Activated CD4-positive, alpha-beta T cell treated with anti-CD3 and anti-CD28 coated beads, Interleukin-2, amount 10 ng/mL, durations not matched to agents 24 days and 14 days (primary cell): Measurements from ENCODE around the gene CLIC3. TPM values are rescaled to one million over a fixed set of nuclear protein-coding genes. Genes with fewer than 3 reads are reported as not detected.

Experiments
- DNase-seq: peaks from one replicate; pipeline ENCODE4 v3.0.0; 2022
- H3K27ac Mint-ChIP-seq: one replicate; pipeline ENCODE4 v1.8.0; 2022; ENCODE audit warnings: mild to moderate bottlenecking, mixed read lengths
- H3K27me3 Mint-ChIP-seq: one replicate; pipeline ENCODE4 v1.8.0; 2022; ENCODE audit warnings: mixed read lengths
- H3K36me3 Mint-ChIP-seq: one replicate; pipeline ENCODE4 v1.8.0; 2022; ENCODE audit warnings: low read depth, mild to moderate bottlenecking, mixed read lengths
- H3K4me1 Mint-ChIP-seq: one replicate; pipeline ENCODE4 v1.8.0; 2021; ENCODE audit warnings: mixed read lengths
- H3K4me3 Mint-ChIP-seq: one replicate; pipeline ENCODE4 v1.8.0; 2022; ENCODE audit warnings: mild to moderate bottlenecking, moderate library complexity, mixed read lengths
- H3K9me3 Mint-ChIP-seq: one replicate; pipeline ENCODE4 v1.8.0; 2021; ENCODE audit warnings: mixed read lengths
- intact Hi-C: fragments of 100-400 bp; cut with micrococcal nuclease; formaldehyde crosslinking; loops from one replicate; pipeline ENCODE4 v1.15.1; 2023
- total RNA-seq: library from RNA; stranded (reverse); gene quantifications from 2 replicates; pipeline ENCODE4 v1.2.3, GENCODE V29; 2022

CLIC3 gene
- total RNA-seq, 1 donor from 2014 or later = not detected

DNA sequence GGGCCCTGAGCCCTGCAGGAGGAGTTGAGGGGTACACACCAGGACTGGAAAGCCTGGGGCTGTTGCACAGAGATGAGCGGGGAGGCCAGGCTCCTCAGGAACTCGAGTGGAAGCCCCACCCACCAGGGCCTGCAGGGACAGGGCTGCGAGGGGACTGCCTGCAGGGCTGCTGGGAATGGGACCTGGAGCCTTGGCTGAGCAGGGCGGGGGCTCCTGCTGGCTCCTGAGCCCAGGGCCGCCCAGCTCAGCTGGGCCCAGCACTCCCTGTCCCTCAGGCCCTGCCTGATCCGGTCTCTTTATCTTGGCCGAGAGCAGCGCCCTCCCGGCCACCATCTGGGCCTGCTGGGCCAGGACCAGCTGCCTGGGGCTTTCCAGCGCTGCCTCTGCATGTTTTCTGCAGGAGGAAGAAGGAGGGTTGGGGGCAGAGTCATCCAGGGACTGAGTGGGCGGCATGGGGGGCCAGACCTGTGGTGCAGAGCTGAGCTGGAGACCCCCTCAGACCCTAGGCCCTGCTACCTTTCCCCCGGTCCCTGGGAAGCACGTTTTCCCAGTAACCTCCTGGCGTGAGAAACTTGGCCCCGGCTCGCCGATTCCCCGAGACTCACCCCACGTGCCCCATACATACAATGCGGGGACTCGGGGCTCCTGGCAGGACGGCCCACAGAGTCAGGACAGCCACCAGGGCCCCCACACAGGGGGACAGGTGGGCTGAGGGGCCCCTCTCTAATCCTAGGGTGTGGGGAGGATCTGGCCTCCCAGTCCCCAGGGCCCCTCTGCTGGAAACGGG is 34.9 kb downstream of the CLIC3 start:
- peaks cover 13% of the 10 kb centered on the region for H3K4me1 Mint-ChIP-seq
- no peak for DNase-seq
- H3K9me3 Mint-ChIP-seq = peaks cover 8% of the 10 kb centered on the region
- intact Hi-C loops = no loop called here
- H3K36me3 Mint-ChIP-seq = peaks cover 2% of the 10 kb centered on the region
- H3K27ac Mint-ChIP-seq = no peak overlapping the region
- H3K27me3 Mint-ChIP-seq = peaks cover 3% of the 10 kb centered on the region
- no peak overlapping the region for H3K4me3 Mint-ChIP-seq

DNA sequence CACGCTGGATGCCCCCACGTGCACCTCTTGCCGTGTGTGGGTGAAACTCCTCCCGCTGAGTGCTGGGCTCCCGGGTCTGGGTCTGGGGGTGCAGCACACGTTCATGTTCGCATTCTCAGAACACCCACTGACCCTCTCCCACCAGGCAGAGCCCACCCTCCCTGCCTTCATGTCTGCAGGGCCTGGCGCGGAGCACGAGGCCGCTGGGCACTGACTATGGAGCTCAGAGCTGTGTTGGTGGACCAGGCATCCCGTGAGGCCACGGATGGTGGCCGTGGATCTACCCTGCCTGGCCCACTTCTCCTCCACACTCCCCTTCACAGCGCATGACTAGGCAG is 35.5 kb downstream of the CLIC3 start:
- Mint-ChIP-seq H3K4me1 (peaks cover 8% of the 10 kb centered on the region), H3K9me3 (peaks cover 12% of the 10 kb centered on the region), H3K36me3 (peaks cover 2% of the 10 kb centered on the region), H3K4me3 (no peak overlapping the region), H3K27ac (no peak overlapping the region), H3K27me3 (peaks cover 3% of the 10 kb centered on the region)
- intact Hi-C loops = no loop called here
- DNase-seq = no peak

GRCh38 chr9:136960212-136960937 is 36.0 kb downstream of the CLIC3 start:
- no peak for DNase-seq
- intact Hi-C loops = no loop called here
- Mint-ChIP-seq H3K27me3 (no peaks in the 10 kb centered on the region), H3K9me3 (peaks cover 12% of the 10 kb centered on the region), H3K27ac (no peak overlapping the region), H3K4me3 (no peak overlapping the region), H3K36me3 (peaks cover 2% of the 10 kb centered on the region), H3K4me1 (peaks cover 4% of the 10 kb centered on the region)

DNA sequence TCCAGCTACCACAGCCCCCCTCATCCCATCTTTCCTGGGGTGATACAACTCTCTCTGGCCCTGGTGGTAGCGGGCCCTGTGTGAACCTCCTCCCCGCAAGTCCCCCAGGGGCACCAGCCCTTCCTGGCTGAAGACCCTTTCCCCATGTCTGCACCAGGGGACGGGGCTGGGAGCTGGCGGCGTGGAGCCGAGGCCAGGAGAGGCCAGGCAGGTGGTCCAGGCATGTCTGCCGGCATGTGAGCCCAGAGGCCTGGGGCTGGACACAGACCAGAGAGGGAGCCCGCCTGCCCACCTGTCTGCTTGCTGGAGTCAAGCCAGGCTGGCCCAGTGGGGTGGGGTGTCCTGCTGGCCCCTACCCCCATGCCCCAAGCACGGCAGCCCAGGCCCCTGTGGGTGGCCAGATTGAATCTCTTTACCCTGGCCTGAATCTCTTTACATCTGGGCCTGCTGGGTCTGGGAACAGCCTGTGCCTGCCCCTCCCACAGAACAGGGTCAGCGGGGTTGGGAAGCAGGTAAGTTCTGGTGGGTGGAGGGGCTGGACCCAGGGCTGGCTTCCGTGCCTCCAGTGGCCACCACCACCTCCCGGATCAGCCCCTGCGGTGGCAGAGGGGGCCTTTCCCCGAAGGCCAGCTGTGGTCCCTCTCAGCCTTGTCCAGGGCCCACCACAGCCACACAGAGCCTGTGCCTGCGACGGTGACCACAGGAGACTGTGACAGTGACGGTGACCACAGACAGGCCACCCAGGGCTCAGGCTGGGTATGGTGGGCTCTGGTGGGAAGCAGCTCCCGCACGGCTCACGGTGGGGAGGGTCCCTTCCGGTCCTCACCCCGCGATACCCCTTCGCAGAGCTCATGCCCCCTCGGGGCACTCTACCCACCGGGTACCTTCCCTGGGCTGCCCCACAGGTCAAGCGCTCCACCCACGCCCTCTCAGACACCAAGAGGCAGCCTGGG is 37.2 kb downstream of the CLIC3 start:
- Mint-ChIP-seq H3K4me3 (no peak overlapping the region), H3K9me3 (peaks cover 12% of the 10 kb centered on the region), H3K36me3 (peaks cover 2% of the 10 kb centered on the region), H3K27ac (no peak overlapping the region), H3K27me3 (no peaks in the 10 kb centered on the region), H3K4me1 (peaks cover 4% of the 10 kb centered on the region)
- intact Hi-C loops = no loop called here
- DNase-seq = no peak

- H3K4me1 Mint-ChIP-seq = peaks cover 4% of the 10 kb centered on the region
- H3K27ac Mint-ChIP-seq = no peak overlapping the region
- no peak for DNase-seq
- peaks cover 12% of the 10 kb centered on the region for H3K9me3 Mint-ChIP-seq
- no peak overlapping the region for H3K4me3 Mint-ChIP-seq
- intact Hi-C loops = no loop called here
- H3K27me3 Mint-ChIP-seq = no peaks in the 10 kb centered on the region
- H3K36me3 Mint-ChIP-seq = peaks cover 2% of the 10 kb centered on the region
Measured at GRCh38 chr9:136958473-136958872, 37.9 kb downstream of the CLIC3 start.

DNA sequence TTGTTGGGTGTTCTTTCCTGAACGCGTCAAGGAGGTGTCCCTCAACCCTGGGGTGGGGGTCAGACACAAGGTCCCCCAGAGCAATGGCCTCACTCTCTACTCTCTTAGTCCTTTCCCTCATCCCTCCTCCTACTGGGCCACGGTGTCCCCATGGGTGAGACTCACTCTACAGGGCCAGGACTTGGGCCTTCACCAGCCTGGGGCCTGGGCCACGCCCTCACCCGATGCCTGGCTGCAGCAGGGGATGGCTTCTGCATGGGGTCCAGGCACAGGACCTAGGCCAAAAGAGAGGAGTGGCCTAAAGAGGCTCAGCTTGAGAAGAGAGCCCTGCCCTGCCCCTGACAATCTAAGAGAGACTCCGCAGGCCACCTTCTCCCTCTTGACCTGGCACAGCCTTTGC is 38.5 kb downstream of the CLIC3 start:
- no peaks in the 10 kb centered on the region for H3K27me3 Mint-ChIP-seq
- DNase-seq = no peak
- H3K4me1 Mint-ChIP-seq = peaks cover 2% of the 10 kb centered on the region
- H3K9me3 Mint-ChIP-seq = peaks cover 12% of the 10 kb centered on the region
- peaks cover 2% of the 10 kb centered on the region for H3K36me3 Mint-ChIP-seq
- H3K27ac Mint-ChIP-seq = no peak overlapping the region
- intact Hi-C loops = no loop called here
- no peak overlapping the region for H3K4me3 Mint-ChIP-seq

- Mint-ChIP-seq H3K27ac (no peak overlapping the region), H3K4me1 (no peaks in the 10 kb centered on the region), H3K9me3 (peaks cover 12% of the 10 kb centered on the region), H3K36me3 (peaks cover 2% of the 10 kb centered on the region), H3K27me3 (no peaks in the 10 kb centered on the region), H3K4me3 (no peak overlapping the region)
- intact Hi-C loops = no loop called here
- DNase-seq = no peak
Measured at GRCh38 chr9:136957461-136957860, 38.9 kb downstream of the CLIC3 start.

GRCh38 chr9:136956604-136957003 is 39.8 kb downstream of the CLIC3 start:
- Mint-ChIP-seq H3K4me3 (no peak overlapping the region), H3K27me3 (no peaks in the 10 kb centered on the region), H3K9me3 (peaks cover 12% of the 10 kb centered on the region), H3K27ac (no peak overlapping the region), H3K36me3 (peaks cover 2% of the 10 kb centered on the region), H3K4me1 (no peaks in the 10 kb centered on the region)
- DNase-seq = no peak
- intact Hi-C loops = no loop called here

GRCh38 chr9:136955943-136956335 is 40.4 kb downstream of the CLIC3 start:
- peaks cover 12% of the 10 kb centered on the region for H3K9me3 Mint-ChIP-seq
- no peak for DNase-seq
- peaks cover 2% of the 10 kb centered on the region for H3K36me3 Mint-ChIP-seq
- H3K4me1 Mint-ChIP-seq = peaks cover under 1% of the 10 kb centered on the region
- intact Hi-C loops = no loop called here
- no peaks in the 10 kb centered on the region for H3K27me3 Mint-ChIP-seq
- no peak overlapping the region for H3K4me3 Mint-ChIP-seq
- H3K27ac Mint-ChIP-seq = no peak overlapping the region

DNA sequence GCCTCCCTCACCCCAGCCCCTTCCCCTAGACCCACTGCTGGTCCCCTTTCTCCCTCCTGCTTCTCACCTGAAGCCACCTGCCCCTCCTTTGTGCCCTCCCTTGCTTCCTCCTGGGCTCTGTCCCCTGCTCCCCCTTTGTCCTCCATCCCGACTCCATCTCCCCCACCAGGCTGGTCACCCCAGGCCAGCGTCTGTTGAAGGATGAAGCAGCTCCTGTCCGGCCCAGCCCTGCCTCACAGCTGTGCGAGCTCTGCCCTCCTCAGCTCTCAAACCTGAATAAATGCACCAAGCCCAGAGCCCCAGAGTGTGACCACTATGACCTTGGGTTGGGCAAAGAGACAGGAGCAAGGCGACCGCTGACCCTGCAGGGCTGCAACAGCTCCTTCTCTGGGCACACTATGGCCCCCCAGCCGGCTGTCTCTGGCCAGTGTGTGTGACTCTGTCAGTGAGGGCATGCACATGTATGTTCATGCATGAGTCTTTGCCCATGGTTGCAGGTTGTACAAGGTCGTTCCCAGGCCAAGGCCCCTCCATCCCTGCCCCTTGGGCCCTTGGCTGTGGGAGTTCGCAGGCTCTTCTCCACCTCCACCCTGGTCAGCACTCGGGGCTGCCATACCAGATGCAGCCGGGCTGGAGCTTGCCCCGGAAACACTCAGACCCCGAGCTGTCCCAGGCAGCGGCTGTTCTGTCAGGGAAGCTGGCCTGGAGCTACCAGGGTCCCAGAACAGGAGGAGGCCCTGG is 41.0 kb downstream of the CLIC3 start:
- H3K4me1 Mint-ChIP-seq = peaks cover 2% of the 10 kb centered on the region
- H3K9me3 Mint-ChIP-seq = peaks cover 12% of the 10 kb centered on the region
- H3K27me3 Mint-ChIP-seq = no peaks in the 10 kb centered on the region
- peaks cover 2% of the 10 kb centered on the region for H3K36me3 Mint-ChIP-seq
- no peak for DNase-seq
- H3K4me3 Mint-ChIP-seq = no peak overlapping the region
- intact Hi-C loops = no loop called here
- no peak overlapping the region for H3K27ac Mint-ChIP-seq

DNA sequence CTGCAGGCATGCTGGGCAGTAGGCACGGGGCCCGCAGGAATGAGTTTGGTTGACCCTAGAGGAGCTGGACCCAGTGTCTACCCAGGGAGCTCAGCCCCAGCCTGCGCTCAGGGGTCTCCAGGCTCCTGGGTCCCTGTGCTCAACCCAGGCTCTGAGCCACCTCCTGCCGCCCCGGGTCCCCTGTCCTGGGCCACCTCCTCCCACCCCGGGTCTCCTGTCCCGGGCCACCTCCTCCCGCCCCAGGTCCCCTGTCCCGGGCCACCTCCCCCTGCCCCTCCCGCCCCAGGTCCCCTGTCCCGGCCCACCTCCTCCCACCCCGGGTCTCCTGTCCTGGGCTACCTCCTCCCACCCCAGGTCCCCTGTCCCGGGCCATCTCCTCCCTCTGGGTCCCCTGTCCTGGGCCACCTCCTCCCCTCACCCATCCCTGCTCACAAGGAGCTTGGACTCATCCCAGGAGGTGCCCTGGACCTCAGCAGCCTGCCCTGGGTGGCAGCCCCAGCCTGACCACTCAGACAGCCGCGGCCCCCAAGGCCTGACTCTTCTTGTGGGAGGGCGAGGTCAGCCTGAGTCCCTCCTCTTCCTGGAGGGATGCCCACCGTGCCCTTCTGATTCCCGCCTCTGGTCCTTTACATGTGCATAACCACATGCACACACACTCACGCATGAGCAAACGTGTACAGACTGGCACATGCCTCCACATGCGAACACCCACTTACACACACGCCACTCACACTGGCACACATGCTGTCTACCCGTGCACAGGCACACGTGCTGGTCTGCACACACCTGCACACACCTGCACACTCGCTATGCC is 41.9 kb downstream of the CLIC3 start:
- intact Hi-C loops = no loop called here
- DNase-seq = no peak
- Mint-ChIP-seq H3K36me3 (peaks cover 2% of the 10 kb centered on the region), H3K4me3 (no peak overlapping the region), H3K9me3 (peaks cover 12% of the 10 kb centered on the region), H3K27me3 (no peaks in the 10 kb centered on the region), H3K27ac (no peak overlapping the region), H3K4me1 (peaks cover 3% of the 10 kb centered on the region)

DNA sequence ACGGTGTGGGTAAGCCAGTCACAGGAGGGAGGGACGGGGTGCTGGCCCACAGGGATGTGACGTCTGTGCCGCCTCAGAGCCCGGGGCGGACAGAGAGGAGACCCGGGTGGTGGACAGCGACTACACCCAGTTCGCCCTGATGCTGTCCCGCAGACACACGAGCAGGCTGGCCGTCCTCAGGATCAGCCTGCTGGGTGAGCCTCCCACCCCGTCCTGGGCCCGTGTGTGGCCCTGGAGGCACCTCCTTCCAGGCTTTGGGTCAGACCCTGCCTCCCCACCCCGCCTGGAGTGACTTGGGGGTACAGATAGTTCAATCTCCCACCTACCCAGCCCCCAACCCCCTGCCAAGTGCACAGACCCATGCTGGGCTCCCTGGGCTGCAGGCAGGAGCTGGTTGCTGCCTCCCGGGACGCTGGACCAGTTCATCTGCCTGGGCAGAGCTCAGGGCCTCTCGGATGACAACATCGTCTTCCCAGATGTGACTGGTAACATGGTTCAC is 42.5 kb downstream of the CLIC3 start:
- H3K4me1 Mint-ChIP-seq = peaks cover 3% of the 10 kb centered on the region
- intact Hi-C loops = no loop called here
- peaks cover 2% of the 10 kb centered on the region for H3K36me3 Mint-ChIP-seq

More for the DNA sequence above, 42.5 kb downstream of the CLIC3 start:
- Mint-ChIP-seq H3K27ac (no peak overlapping the region), H3K9me3 (peaks cover 12% of the 10 kb centered on the region), H3K4me3 (no peak overlapping the region), H3K27me3 (no peaks in the 10 kb centered on the region)
- DNase-seq = no peak
